Stimulated activated CD4-positive, alpha-beta T cell treated with anti-CD3 and anti-CD28 coated beads, Interleukin-1b, Interleukin-23, amount 100 ng/mL, for 24 hours (primary cell): Measurements from ENCODE around the gene ZNF155.

Source experiments
- DNase-seq, 4 experiments: peaks; one replicate each; pipeline ENCODE4 v3.0.0-alpha.2; 2020; ENCODE audit warnings: low read depth in 4 of 4, low spot score in 1 of 4

Gene ZNF155

DNA sequence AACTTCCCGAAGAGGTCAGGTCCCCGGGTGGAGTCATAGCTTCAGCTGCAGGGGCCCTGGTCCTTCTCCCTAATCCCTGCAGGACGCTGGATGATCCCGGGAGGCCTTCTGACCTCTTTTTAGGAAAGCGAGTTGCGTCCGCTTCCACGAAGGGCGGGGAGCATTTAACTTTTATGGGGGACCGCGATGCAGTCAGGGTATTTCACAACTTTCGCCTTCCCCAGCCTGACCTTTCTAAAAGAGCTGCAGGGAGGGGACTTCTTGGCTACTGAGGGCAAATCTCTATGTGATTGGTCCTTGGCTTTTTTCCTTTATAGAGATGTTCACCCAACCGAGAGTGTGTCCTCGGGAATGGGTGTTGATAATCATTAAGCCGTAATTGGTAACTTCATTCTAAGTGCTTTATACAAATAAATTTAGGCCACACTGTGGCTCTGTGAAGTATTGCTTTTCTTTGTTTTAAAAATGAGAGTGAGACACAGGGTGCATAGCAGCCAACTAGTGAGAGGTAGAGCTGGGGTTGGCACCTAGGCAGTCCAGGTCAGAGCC, 19.5 kb downstream of the ZNF155 start:
- no peak for DNase-seq

DNA sequence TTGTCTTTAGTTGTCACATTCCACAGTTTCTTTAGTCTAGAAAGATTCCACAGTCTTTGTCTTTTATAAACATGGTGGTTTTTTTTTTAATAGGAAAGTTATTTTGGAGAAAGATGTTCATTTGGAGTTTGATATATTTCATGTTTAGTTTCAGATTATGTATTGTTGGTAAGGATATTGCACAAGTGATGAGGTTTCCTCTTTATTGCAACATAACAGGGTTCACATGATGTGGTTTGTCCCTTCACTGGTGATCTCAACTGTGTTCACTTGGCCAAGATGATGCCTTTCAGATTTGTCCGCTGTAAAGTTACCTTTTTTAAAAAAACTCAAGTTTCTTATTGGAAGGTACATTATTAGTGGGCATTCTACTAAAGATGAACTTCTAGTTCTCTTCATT, 22.0 kb downstream of the ZNF155 start:
- DNase-seq: no peak

DNA sequence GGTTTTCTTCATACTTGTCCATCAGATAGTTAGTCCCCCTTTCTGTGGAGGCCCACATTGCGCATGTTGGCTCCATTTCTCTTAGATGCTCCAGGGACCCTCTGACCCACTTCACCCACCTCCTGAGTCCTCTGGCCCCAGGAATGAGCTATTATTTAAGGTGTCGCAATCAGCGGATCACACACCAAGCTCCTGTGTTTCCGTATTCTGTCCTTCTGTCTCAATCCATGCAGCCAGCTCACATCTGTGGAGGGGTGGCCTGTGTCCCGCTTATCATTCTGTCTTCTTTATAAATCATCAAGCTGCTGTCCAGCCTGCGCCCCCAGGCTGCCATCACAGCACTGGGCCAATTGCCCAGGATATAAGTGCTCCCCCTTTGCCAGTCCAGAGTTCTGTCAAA, 23.5 kb downstream of the ZNF155 start:
- DNase-seq: no peak

DNA sequence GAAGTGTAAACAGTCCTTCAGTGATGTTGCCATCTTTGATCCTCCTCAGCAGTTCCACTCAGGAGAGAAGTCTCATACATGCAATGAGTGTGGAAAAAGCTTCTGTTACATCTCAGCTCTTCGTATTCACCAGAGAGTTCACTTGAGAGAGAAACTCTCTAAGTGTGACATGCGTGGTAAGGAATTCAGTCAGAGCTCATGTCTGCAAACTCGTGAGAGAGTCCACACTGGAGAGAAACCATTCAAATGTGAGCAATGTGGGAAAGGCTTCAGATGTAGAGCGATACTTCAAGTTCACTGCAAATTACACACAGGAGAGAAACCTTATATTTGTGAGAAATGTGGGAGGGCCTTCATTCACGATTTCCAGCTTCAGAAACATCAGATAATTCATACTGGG, 26.5 kb downstream of the ZNF155 start:
- DNase-seq: no peak

DNA sequence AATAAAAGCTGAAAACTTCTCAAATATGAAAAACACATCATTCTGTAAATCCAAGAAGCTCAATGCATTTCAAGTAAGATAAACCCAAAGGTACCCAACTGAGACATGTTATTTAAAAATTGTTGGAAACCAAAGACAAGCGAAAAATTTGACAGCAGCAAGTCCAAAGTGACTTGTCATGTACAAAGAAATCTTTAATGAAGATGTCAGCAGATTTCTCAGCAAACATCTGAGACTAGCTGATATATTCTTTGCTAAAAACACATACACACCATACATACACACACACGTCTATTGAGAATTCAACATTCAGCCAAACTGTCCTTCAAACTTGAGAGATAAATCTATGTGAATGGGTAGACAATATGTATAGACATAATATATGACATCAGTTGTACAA, 35.5 kb downstream of the ZNF155 start:
- DNase-seq: no peak

DNA sequence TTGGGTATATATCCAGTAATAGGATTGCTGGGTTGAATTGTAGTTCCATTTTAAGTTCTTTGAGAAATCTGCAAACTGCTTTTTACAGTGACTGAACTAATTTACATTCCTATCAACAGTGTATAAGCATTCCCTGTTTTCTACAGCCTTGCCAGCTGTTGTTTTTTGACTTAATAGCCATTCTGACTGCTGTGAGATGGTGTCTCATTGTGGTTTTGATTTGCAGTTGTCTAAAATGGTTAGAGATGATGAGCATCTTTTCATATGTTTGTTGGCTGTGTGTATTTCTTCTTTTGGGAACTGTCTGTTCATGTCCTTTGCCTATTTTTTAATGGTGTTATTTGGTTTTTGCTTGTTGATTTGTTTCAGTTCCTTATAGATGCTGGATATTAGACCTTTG, 37.2 kb downstream of the ZNF155 start:
- no peak for DNase-seq

DNA sequence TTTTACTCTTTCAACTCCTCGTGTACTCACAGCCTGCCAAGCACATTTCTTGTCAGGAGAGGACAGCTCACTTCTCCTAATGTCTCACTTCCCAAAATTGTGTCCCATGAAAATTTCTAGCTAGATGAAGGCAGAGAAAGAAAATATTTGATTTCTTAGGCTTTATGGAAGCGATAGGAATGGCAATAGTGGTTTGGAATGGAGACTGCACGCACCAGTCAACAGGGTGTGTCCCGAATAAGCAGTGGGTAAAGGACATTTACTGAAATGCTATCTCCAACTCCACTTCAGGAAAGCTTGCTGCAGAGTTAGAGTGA, 40.9 kb downstream of the ZNF155 start:
- DNase-seq: no peak

DNA sequence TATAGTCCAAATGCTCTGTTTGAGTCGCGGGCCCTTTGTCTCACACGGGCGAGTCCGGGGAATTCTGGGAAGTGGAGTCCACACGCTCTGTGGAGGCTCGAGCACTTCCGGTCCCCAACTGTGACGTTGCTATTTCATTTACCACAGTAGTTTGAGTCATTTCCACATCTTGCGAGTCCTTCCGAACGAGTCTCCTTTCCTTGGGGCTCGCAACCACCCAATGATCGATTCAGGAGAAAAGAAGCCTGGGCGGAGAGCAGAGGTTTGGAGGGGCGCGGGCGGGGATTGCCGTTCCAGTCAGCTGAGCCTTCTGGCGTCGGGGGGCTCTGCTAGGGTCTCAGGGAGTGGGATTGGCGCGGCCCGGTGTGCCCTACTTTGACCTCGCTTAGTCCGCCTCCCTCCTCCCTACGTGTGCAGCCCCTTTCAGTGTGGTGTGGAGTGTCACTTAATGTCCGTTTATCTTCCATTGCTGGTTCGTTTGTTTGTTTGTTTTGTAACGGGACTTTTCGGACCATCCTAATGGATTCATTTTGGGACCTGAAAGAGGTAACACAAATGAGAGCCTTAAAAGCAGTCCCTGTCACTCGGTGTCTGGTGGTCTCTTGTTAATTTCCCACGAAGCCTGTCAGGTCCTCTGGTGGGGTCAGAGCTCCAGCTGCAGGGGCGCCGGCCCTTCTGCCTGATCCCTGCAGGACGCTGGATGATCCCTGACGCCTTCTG, 41.4 kb downstream of the ZNF155 start, which contains the start of gene ZNF222:
TSS of gene ZNF222 (plus strand) at position 163 of the 720 bp plus-strand sequence. CDS start at position 221, 58 bp downstream.
- DNase-seq: peak; percentile 42 to 61 (median 58)

DNA sequence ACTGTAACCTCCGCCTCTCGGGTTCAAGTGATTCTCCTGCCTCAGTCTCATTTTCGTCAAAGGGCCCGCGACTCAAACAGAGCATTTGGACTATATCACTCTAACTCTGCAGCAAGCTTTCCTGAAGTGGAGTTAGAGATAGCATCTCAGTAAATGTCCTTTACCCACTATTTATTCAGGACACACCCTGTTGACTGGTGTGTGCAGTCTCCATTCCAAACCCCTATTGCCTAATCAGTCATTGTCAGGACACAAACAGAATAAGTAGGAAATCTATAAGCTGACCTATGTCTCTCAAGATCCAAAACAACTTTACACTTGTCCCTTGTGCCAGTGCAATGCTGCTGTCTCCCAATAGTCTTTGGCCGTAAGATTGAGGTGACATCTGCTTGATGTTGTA, 42.6 kb downstream of the ZNF155 start:
- DNase-seq: no peak

DNA sequence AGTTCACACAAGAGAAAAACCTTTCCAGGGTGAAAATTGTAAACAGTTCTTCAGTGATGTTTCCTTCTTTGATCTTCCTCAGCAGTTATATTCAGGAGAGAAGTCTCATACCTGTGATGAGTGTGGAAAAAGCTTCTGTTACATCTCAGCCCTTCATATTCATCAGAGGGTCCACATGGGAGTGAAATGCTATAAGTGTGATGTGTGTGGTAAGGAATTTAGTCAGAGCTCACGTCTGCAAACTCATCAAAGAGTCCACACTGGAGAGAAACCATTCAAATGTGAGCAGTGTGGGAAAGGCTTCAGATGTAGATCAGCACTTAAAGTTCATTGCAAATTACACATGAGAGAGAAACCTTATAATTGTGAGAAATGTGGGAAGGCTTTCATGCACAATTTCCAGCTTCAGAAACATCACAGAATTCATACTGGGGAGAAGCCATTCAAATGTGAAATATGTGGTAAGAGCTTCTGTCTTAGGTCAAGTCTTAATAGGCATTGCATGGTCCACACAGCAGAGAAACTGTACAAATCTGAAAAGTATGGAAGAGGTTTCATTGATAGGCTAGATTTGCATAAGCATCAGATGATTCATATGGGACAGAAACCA, 48.1 kb downstream of the ZNF155 start:
- DNase-seq: no peak

DNA sequence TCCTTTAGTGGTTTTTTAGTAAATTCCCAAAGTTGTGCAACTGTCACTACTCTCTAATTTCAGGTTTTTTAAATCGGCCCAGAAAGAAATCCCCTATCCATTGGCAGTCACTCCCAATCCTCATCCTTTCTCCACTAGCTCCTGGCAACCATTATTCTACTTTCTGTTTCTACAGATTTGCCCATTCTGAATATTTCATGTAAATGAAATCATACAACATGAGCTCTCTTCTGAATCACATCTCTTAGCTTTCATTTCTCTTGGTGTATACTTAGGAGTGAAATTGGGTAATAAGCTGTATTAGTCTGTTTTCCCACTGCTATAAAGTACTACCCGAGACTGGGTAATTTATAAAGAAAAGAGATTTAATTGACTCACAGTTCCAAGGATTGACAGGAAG, 58.2 kb downstream of the ZNF155 start:
- no peak for DNase-seq
